Activated CD8-positive, alpha-beta memory T cell treated with anti-CD3 and anti-CD28 coated beads, Interleukin-2, amount 10 ng/mL, durations not matched to agents 7 days and 5 days (primary cell): ENCODE measurements around the gene ONECUT3. TPM values are rescaled to one million over a fixed set of nuclear protein-coding genes. Genes with fewer than 3 reads are reported as not detected.

ENCODE experiments used
- ATAC-seq: fragments of 150-1000 bp; cut with Tn5 transposase; one replicate; pipeline ENCODE4 v1.10.0; 2021; ENCODE audit warnings: moderate library complexity
- CTCF ChIA-PET: fragments of 350-600 bp; sonication (Branson Sonifier 250); formaldehyde crosslinking; loops from one replicate; lab custom pipeline; 2021; ENCODE audit warnings: antibody characterized with exemption; lab: Charles Lee
- DNase-seq: peaks from one replicate; pipeline ENCODE4 v3.0.0-alpha.2; 2020
- H3K27ac Mint-ChIP-seq: one replicate; pipeline ENCODE4 v1.8.0; 2021; ENCODE audit warnings: mild to moderate bottlenecking, mixed read lengths
- H3K27me3 Mint-ChIP-seq: one replicate; pipeline ENCODE4 v1.8.0; 2021; ENCODE audit warnings: mixed read lengths
- H3K36me3 Mint-ChIP-seq: one replicate; pipeline ENCODE4 v1.8.0; 2021; ENCODE audit warnings: mild to moderate bottlenecking, mixed read lengths
- H3K4me1 Mint-ChIP-seq: one replicate; pipeline ENCODE4 v1.8.0; 2021; ENCODE audit warnings: mixed read lengths
- H3K4me3 Mint-ChIP-seq: one replicate; pipeline ENCODE4 v1.8.0; 2021; ENCODE audit warnings: mild to moderate bottlenecking, moderate library complexity, mixed read lengths
- H3K9me3 Mint-ChIP-seq: one replicate; pipeline ENCODE4 v1.8.0; 2022; ENCODE audit warnings: low read depth, mixed read lengths
- total RNA-seq, 2 experiments: library from RNA; stranded (reverse); gene quantifications; one replicate each; pipeline ENCODE4 v1.2.3, GENCODE V29; 2021

The ONECUT3 gene
- total RNA-seq, 2 experiments from 2014 or later: not detected

GRCh38 chr19:1746401-1747284 is 6.7 kb upstream of the ONECUT3 start:
- CTCF ChIA-PET: interaction anchor here (0.8 to 1.4 kb wide), 3 partner anchors 21 to 200 kb away, joined by 3 to 4 read pairs (median 3); no protein-coding TSS in a partner anchor
- peaks cover 46% of the 10 kb centered on the region for H3K27me3 Mint-ChIP-seq
- H3K9me3 Mint-ChIP-seq: no peaks in the 10 kb centered on the region
- H3K36me3 Mint-ChIP-seq: no peaks in the 10 kb centered on the region
- ATAC-seq (peak; percentile 37), DNase-seq (no peak)
- H3K4me3 Mint-ChIP-seq: no peak overlapping the region
- H3K4me1 Mint-ChIP-seq: peaks cover 16% of the 10 kb centered on the region
- H3K27ac Mint-ChIP-seq: no peak overlapping the region

GRCh38 chr19:1747285-1748114 is 5.8 kb upstream of the ONECUT3 start:
- CTCF ChIA-PET: interaction anchor here (0.7 to 1.6 kb wide), 4 partner anchors 19 to 78 kb away, joined by 3 to 5 read pairs (median 4); no protein-coding TSS in a partner anchor
- peak overlapping the region; percentile 15 for H3K27ac Mint-ChIP-seq
- H3K4me1 Mint-ChIP-seq: peaks cover 16% of the 10 kb centered on the region
- ATAC-seq (peak; percentile 60), DNase-seq (peak; percentile 68)
- H3K4me3 Mint-ChIP-seq: no peak overlapping the region
- H3K36me3 Mint-ChIP-seq: no peaks in the 10 kb centered on the region
- peaks cover 54% of the 10 kb centered on the region for H3K27me3 Mint-ChIP-seq
- no peaks in the 10 kb centered on the region for H3K9me3 Mint-ChIP-seq

GRCh38 chr19:1748115-1748872 is 5.0 kb upstream of the ONECUT3 start:
- Mint-ChIP-seq H3K36me3 (no peaks in the 10 kb centered on the region), H3K4me3 (no peak overlapping the region), H3K9me3 (no peaks in the 10 kb centered on the region), H3K4me1 (peaks cover 16% of the 10 kb centered on the region), H3K27me3 (peaks cover 58% of the 10 kb centered on the region), H3K27ac (peak overlapping the region; percentile 15)
- DNase-seq (peak; percentile 49), ATAC-seq (peak; percentile 25)
- CTCF ChIA-PET: interaction anchor here (0.7 to 1.6 kb wide), 2 partner anchors 18 to 74 kb away, joined by 3 to 5 read pairs; no protein-coding TSS in a partner anchor

GRCh38 chr19:1748873-1749341 is 4.4 kb upstream of the ONECUT3 start:
- peaks cover 58% of the 10 kb centered on the region for H3K27me3 Mint-ChIP-seq
- no peak overlapping the region for H3K4me3 Mint-ChIP-seq
- H3K9me3 Mint-ChIP-seq: no peaks in the 10 kb centered on the region
- CTCF ChIA-PET: interaction anchor here (1.6 kb wide), 1 partner anchor 18 kb away, joined by 5 read pairs; no protein-coding TSS in a partner anchor
- H3K27ac Mint-ChIP-seq: no peak overlapping the region
- no peaks in the 10 kb centered on the region for H3K36me3 Mint-ChIP-seq
- ATAC-seq (no peak), DNase-seq (no peak)
- peaks cover 16% of the 10 kb centered on the region for H3K4me1 Mint-ChIP-seq

- CTCF ChIA-PET: no interaction called here
These were observed 3.6 kb upstream of the ONECUT3 start for GRCh38 chr19:1749373-1750342.

GRCh38 chr19:1750343-1751021 is 2.8 kb upstream of the ONECUT3 start:
- CTCF ChIA-PET: no interaction called here
- peak overlapping the region; percentile 26 for H3K27ac Mint-ChIP-seq
- DNase-seq (no peak), ATAC-seq (no peak)
- peaks cover 19% of the 10 kb centered on the region for H3K4me1 Mint-ChIP-seq
- H3K36me3 Mint-ChIP-seq: peaks cover under 1% of the 10 kb centered on the region
- H3K9me3 Mint-ChIP-seq: no peaks in the 10 kb centered on the region
- peaks cover 63% of the 10 kb centered on the region for H3K27me3 Mint-ChIP-seq
- H3K4me3 Mint-ChIP-seq: no peak overlapping the region

More at GRCh38 chr19:1749373-1750342, 3.6 kb upstream of the ONECUT3 start:
- peak overlapping the region; percentile 26 for H3K27ac Mint-ChIP-seq
- DNase-seq (no peak), ATAC-seq (no peak)
- H3K4me1 Mint-ChIP-seq: peaks cover 18% of the 10 kb centered on the region
- no peak overlapping the region for H3K4me3 Mint-ChIP-seq
- no peaks in the 10 kb centered on the region for H3K9me3 Mint-ChIP-seq
- H3K27me3 Mint-ChIP-seq: peaks cover 60% of the 10 kb centered on the region
- H3K36me3 Mint-ChIP-seq: no peaks in the 10 kb centered on the region

GRCh38 chr19:1751367-1752008 is 1.8 kb upstream of the ONECUT3 start:
- CTCF ChIA-PET: no interaction called here
- H3K4me3 Mint-ChIP-seq: no peak overlapping the region

GRCh38 chr19:1752009-1752756 is 1.1 kb upstream of the ONECUT3 start:
- CTCF ChIA-PET: no interaction called here
- Mint-ChIP-seq H3K36me3 (peaks cover 2% of the 10 kb centered on the region), H3K9me3 (no peaks in the 10 kb centered on the region), H3K4me1 (peaks cover 20% of the 10 kb centered on the region), H3K27ac (no peak overlapping the region), H3K4me3 (no peak overlapping the region), H3K27me3 (peaks cover 68% of the 10 kb centered on the region)
- ATAC-seq (no peak), DNase-seq (no peak)

More at GRCh38 chr19:1751367-1752008, 1.8 kb upstream of the ONECUT3 start:
- DNase-seq (no peak), ATAC-seq (no peak)
- peaks cover 2% of the 10 kb centered on the region for H3K36me3 Mint-ChIP-seq
- peaks cover 22% of the 10 kb centered on the region for H3K4me1 Mint-ChIP-seq
- peaks cover 69% of the 10 kb centered on the region for H3K27me3 Mint-ChIP-seq
- no peak overlapping the region for H3K27ac Mint-ChIP-seq
- no peaks in the 10 kb centered on the region for H3K9me3 Mint-ChIP-seq

- H3K9me3 Mint-ChIP-seq: no peaks in the 10 kb centered on the region
- peaks cover 77% of the 10 kb centered on the region for H3K27me3 Mint-ChIP-seq
- no peak overlapping the region for H3K4me3 Mint-ChIP-seq
- no peak overlapping the region for H3K27ac Mint-ChIP-seq
- ATAC-seq (no peak), DNase-seq (no peak)
- peaks cover 14% of the 10 kb centered on the region for H3K4me1 Mint-ChIP-seq
- CTCF ChIA-PET: interaction anchor here (1.3 to 1.6 kb wide), 3 partner anchors 12 to 82 kb away, joined by 4 to 6 read pairs (median 4); no protein-coding TSS in a partner anchor
- peaks cover 2% of the 10 kb centered on the region for H3K36me3 Mint-ChIP-seq
These were observed 821 bp downstream of the ONECUT3 start for GRCh38 chr19:1754018-1754635.
